ENCODE results near the gene CPLANE1. TPM values are rescaled to one million over a fixed set of nuclear protein-coding genes. Genes with fewer than 3 reads are reported as not detected.

Gene CPLANE1
- total and polyA plus RNA-seq, 2 of the 4 experiments (the other 2 are of a cell fraction), result 4.4 to 17.9 TPM

- Histone ChIP-seq H4K8ac (ENCODE audit: low read depth in 2 of 2, low read length in 2 of 2) (no peak overlapping the region), H3K4me1 (ENCODE audit: control insufficient read depth, insufficient read depth, low read length) (peaks cover 1% of the 10 kb centered on the region; the same call in 1 of the 2 replicates), H3K23ac (ENCODE audit: low read depth, low read length) (no peak overlapping the region), H3K56ac (ENCODE audit: extremely low read depth, insufficient read depth, low read length) (no peak overlapping the region), H3K9me1 (ENCODE audit: insufficient read depth, low read length) (0 out of 2 replicates have a peak, but pooled peaks cover 3% of the 10 kb centered on the region), H2BK5ac (ENCODE audit: low read depth, low read length, poor library complexity, severe bottlenecking) (no peak overlapping the region), H3K27ac (ENCODE audit: insufficient read depth, low read length) (no peak overlapping the region), H3K9ac (ENCODE audit: low read depth, low read length) (no peak overlapping the region), H2BK15ac (ENCODE audit: low read depth, low read length) (no peak overlapping the region), H3K4ac (ENCODE audit: low read depth, low read length) (no peak overlapping the region), H3K79me1 (ENCODE audit: low read depth in 1 of 2, low read length in 2 of 2) (no peaks in the 10 kb centered on the region), H3K27me3 (ENCODE audit: control insufficient read depth, insufficient read depth, low read length) (no peaks in the 10 kb centered on the region), H2AK5ac (ENCODE audit: low read depth, low read length) (no peak overlapping the region), H4K20me1 (ENCODE audit: insufficient read depth, low read length) (no peaks in the 10 kb centered on the region; the same call in 1 of the 2 replicates), H3K4me2 (ENCODE audit: low read depth, low read length) (no peak overlapping the region), H4K5ac (ENCODE audit: low read depth, low read length) (no peak overlapping the region), H2AK9ac (replicated peaks; ENCODE audit: low read depth, low read length, poor library complexity) (no peak overlapping the region), H3K36me3 (ENCODE audit: control insufficient read depth, insufficient read depth, low read length) (0 out of 2 replicates have a peak, but pooled peaks cover 2% of the 10 kb centered on the region), H2BK120ac (ENCODE audit: low read depth, low read length) (no peak overlapping the region), H3K18ac (ENCODE audit: low read depth, low read length) (no peak overlapping the region), H3K9me3 (ENCODE audit: control insufficient read depth, insufficient read depth, low read length) (no peaks in the 10 kb centered on the region), H2BK20ac (ENCODE audit: low read depth, low read length) (no peak overlapping the region), H3K14ac (replicated peaks; ENCODE audit: low read depth, low read length) (no peak overlapping the region), H2AFZ (replicated peaks; ENCODE audit: low read length, poor library complexity) (no peak overlapping the region), H3K4me3 (ENCODE audit: insufficient read depth, low read depth, low read length) (no peak overlapping the region), H4K91ac (ENCODE audit: insufficient read depth, low read depth, low read length) (no peak overlapping the region)
- dilution Hi-C loops (cut with HindIII; ENCODE audit: low sequenced_read_pairs, unreplicated experiment) (no loop called here), in situ Hi-C loops (cut with MboI; ENCODE audit: low sequenced_read_pairs) (no loop called here), intact Hi-C loops (cut with micrococcal nuclease) (no loop called here)
- POLR2A ChIA-PET (ENCODE audit: unreplicated experiment), result no interaction called here
- CTCF ChIA-PET, result no interaction called here
- TF ChIP-seq FOS (IDR thresholded peaks at IDR 0.05; ENCODE audit: low read depth, low read length), result no peak
- TF ChIP-seq CHD1 (IDR thresholded peaks at IDR 0.05; ENCODE audit: low read depth, low read length), result no peak
- no peak for TF ChIP-seq RFX5 (IDR thresholded peaks at IDR 0.05; ENCODE audit: low read depth, low read length)
- TF ChIP-seq ELK1 (IDR thresholded peaks at IDR 0.05; ENCODE audit: borderline replicate concordance, low read depth, low read length), result no peak
- no peak for TF ChIP-seq BHLHE40 (IDR thresholded peaks at IDR 0.05; ENCODE audit: low read depth, low read length)
- TF ChIP-seq CEBPB (IDR thresholded peaks at IDR 0.05; ENCODE audit: low read depth, low read length), result no peak
- peak; percentile 56 for DNase-seq
- no TSS peak for BruUV-seq (replicated peaks)
- WGBS, 2 experiments (ENCODE audit: extremely low coverage in 2 of 2, insufficient read length in 1 of 2), result 67% methylated on average over 2 of the region's 2 CpGs; no CpG with 5 or more reads in 1 of the 2 experiments
- ATAC-seq (ENCODE audit: low read depth), result peak; percentile 51
Measured at GRCh38 chr5:37090781-37091180, 158.4 kb downstream of the CPLANE1 start.
